Neural cell (in vitro differentiated cells): ENCODE results near the gene DDC. TPM values are rescaled to one million over a fixed set of nuclear protein-coding genes. Genes with fewer than 3 reads are reported as not detected.

Experiments used
- H2AFZ ChIP-seq: fragments of 200-600, 300-800 bp; sonication (generic), shearing (Covaris generic); 2 replicates; pipeline ENCODE4 v1.6.0; 2014; ENCODE audit warnings: low read depth, mild to moderate bottlenecking, antibody characterized with exemption, low read length, moderate library complexity
- H3F3A ChIP-seq: fragments of 200-600 bp; shearing (Covaris generic); 2 replicates; pipeline ENCODE4 v1.6.1; 2016; ENCODE audit warnings: mild to moderate bottlenecking, moderate library complexity, mixed read lengths, antibody characterized with exemption, low read length; ENCODE audit not compliant: insufficient read depth, poor library complexity, severe bottlenecking
- H3K27ac ChIP-seq: fragments of 200-600, 300-800 bp; sonication (generic), shearing (Covaris generic); 2 replicates; pipeline ENCODE4 v1.5.1; 2014; ENCODE audit warnings: mild to moderate bottlenecking, low read length, moderate library complexity
- H3K27me3 ChIP-seq: fragments of 300-800, 200-600 bp; sonication (generic), shearing (Covaris generic); 2 replicates; pipeline ENCODE4 v1.6.0; 2014; ENCODE audit warnings: mild to moderate bottlenecking, low read depth, low read length, moderate library complexity; ENCODE audit not compliant: insufficient read depth
- H3K36me3 ChIP-seq: fragments of 300-800, 200-600 bp; sonication (generic), shearing (Covaris generic); 2 replicates; pipeline ENCODE4 v1.5.1; 2014; ENCODE audit warnings: mild to moderate bottlenecking, antibody characterized with exemption, low read length, moderate library complexity; ENCODE audit not compliant: insufficient read depth
- H3K4me2 ChIP-seq: fragments of 300-800, 200-600 bp; sonication (generic), shearing (Covaris generic); 2 replicates; pipeline ENCODE4 v1.6.0; 2014; ENCODE audit warnings: mild to moderate bottlenecking, low read length
- H3K4me3 ChIP-seq: fragments of 300-800, 200-600 bp; sonication (generic), shearing (Covaris generic); 2 replicates; pipeline ENCODE4 v1.5.1; 2014; ENCODE audit warnings: mild to moderate bottlenecking, low read length, moderate library complexity
- H3K79me2 ChIP-seq: fragments of 200-600 bp; shearing (Covaris generic); replicated peaks from 2 replicates; pipeline ENCODE4 v1.6.0; 2014; ENCODE audit warnings: mild to moderate bottlenecking, low read length, moderate library complexity; ENCODE audit not compliant: insufficient read depth
- H3K9ac ChIP-seq: fragments of 300-800, 200-600 bp; sonication (generic), shearing (Covaris generic); 2 replicates; pipeline ENCODE4 v1.6.1; 2016; ENCODE audit warnings: mild to moderate bottlenecking, low read length, mixed read lengths
- H3K9me2 ChIP-seq: fragments of 200-600 bp; shearing (Covaris generic); 2 replicates; pipeline ENCODE4 v1.6.1; 2016; ENCODE audit warnings: mild to moderate bottlenecking, low read length, mixed read lengths; ENCODE audit not compliant: insufficient read depth
- H3K9me3 ChIP-seq: fragments of 200-600, 300-800 bp; sonication (generic), shearing (Covaris generic); 2 replicates; pipeline ENCODE4 v1.6.1; 2016; ENCODE audit warnings: mild to moderate bottlenecking, mixed run types, low read length, moderate library complexity, mixed read lengths
- H4K20me1 ChIP-seq: fragments of 200-600 bp; shearing (Covaris generic); 2 replicates; pipeline ENCODE4 v1.6.1; 2016; ENCODE audit warnings: mild to moderate bottlenecking, mixed run types; ENCODE audit not compliant: insufficient read depth
- CTCF ChIP-seq: fragments of 450-650 bp; IDR thresholded peaks from 2 replicates; pipeline ENCODE4 v1.5.1; 2014; ENCODE audit warnings: antibody characterized with exemption, mild to moderate bottlenecking, moderate library complexity; ENCODE audit not compliant: poor library complexity, severe bottlenecking
- EP300 ChIP-seq: fragments of 450-650 bp; conservative IDR thresholded peaks from 2 replicates; pipeline ENCODE4 v1.6.1; 2014; ENCODE audit warnings: antibody characterized with exemption, mild to moderate bottlenecking, moderate library complexity; ENCODE audit not compliant: poor library complexity, severe bottlenecking
- EZH2 ChIP-seq: fragments of 200-600, 300-800 bp; shearing (Covaris generic), sonication (generic); IDR thresholded peaks from 2 replicates; pipeline ENCODE4 v1.6.1; 2014; ENCODE audit warnings: antibody characterized with exemption, low read length, borderline replicate concordance, mild to moderate bottlenecking; ENCODE audit not compliant: insufficient read depth, poor library complexity, severe bottlenecking
- MXI1 ChIP-seq: fragments of 450-650 bp; conservative IDR thresholded peaks from 2 replicates; pipeline ENCODE4 v1.6.1; 2014; ENCODE audit warnings: antibody characterized with exemption, mild to moderate bottlenecking; ENCODE audit not compliant: poor library complexity, severe bottlenecking
- POLR2AphosphoS5 ChIP-seq: IDR thresholded peaks from 2 replicates; pipeline ENCODE4 v1.6.1; 2012
- RAD21 ChIP-seq: fragments of 450-650 bp; conservative IDR thresholded peaks from 2 replicates; pipeline ENCODE4 v1.6.1; 2014; ENCODE audit warnings: antibody characterized with exemption, mild to moderate bottlenecking, moderate library complexity
- REST ChIP-seq: IDR thresholded peaks from 2 replicates; pipeline ENCODE4 v1.6.1; 2012; ENCODE audit warnings: borderline replicate concordance
- SMC3 ChIP-seq: fragments of 450-650 bp; conservative IDR thresholded peaks from 2 replicates; pipeline ENCODE4 v1.6.1; 2014; ENCODE audit warnings: antibody characterized with exemption, mild to moderate bottlenecking, moderate library complexity; ENCODE audit not compliant: poor library complexity
- TAF1 ChIP-seq: IDR thresholded peaks from 2 replicates; pipeline ENCODE4 v1.6.1; 2012; ENCODE audit warnings: low read depth
- polyA plus RNA-seq: library from polyadenylated mRNA; depleted of rRNA; stranded (reverse); fragments of >200 nt; gene quantifications from 2 replicates; pipeline ENCODE4 v1.2.3, GENCODE V29; 2014

Gene DDC
- polyA plus RNA-seq, 1 donor from 2014 or later = 42.9 TPM

GRCh38 chr7:50481867-50482266 lies 83.3 kb downstream of the DDC start:
- H3K36me3 ChIP-seq = no peaks in the 10 kb centered on the region
- no peaks in the 10 kb centered on the region for H3K9me2 ChIP-seq
- no peak overlapping the region for H3K27ac ChIP-seq
- no peak overlapping the region for H3K4me2 ChIP-seq
- no peak for TF ChIP-seq POLR2AphosphoS5
- TF ChIP-seq TAF1 = no peak
- TF ChIP-seq REST = no peak
- no peak for TF ChIP-seq CTCF
- TF ChIP-seq SMC3 = no peak
- no peak for TF ChIP-seq EZH2
- TF ChIP-seq RAD21 = no peak
- no peak for TF ChIP-seq EP300
- no peak for TF ChIP-seq MXI1
- H3K4me3 ChIP-seq = no peak overlapping the region
- H3K9ac ChIP-seq = no peak overlapping the region
- no peaks in the 10 kb centered on the region for H4K20me1 ChIP-seq
- H3F3A ChIP-seq = no peaks in the 10 kb centered on the region
- H3K79me2 ChIP-seq = no peaks in the 10 kb centered on the region
- H3K9me3 ChIP-seq = no peaks in the 10 kb centered on the region
- H3K27me3 ChIP-seq = no peaks in the 10 kb centered on the region
- no peak overlapping the region for H2AFZ ChIP-seq

- H3K4me2 ChIP-seq = no peak overlapping the region
- TF ChIP-seq CTCF (no peak), RAD21 (no peak), REST (no peak)
- no peak overlapping the region for H3K4me3 ChIP-seq
Measured at GRCh38 chr7:50480797-50481196, 84.4 kb downstream of the DDC start.

More at GRCh38 chr7:50480797-50481196, 84.4 kb downstream of the DDC start:
- no peak overlapping the region for H3K27ac ChIP-seq
- H3K9ac ChIP-seq = no peak overlapping the region
- H4K20me1 ChIP-seq = no peaks in the 10 kb centered on the region
- H3K9me2 ChIP-seq = no peaks in the 10 kb centered on the region
- H2AFZ ChIP-seq = no peak overlapping the region
- H3F3A ChIP-seq = no peaks in the 10 kb centered on the region
- H3K9me3 ChIP-seq = no peaks in the 10 kb centered on the region
- H3K27me3 ChIP-seq = no peaks in the 10 kb centered on the region
- no peaks in the 10 kb centered on the region for H3K36me3 ChIP-seq
- H3K79me2 ChIP-seq = no peaks in the 10 kb centered on the region
